ENCODE data around the gene AEBP1. TPM values are rescaled to one million over a fixed set of nuclear protein-coding genes. Genes with fewer than 3 reads are reported as not detected.

AEBP1 gene
- total RNA-seq, 1 donor from 2014 or later: 65.0 TPM

DNA sequence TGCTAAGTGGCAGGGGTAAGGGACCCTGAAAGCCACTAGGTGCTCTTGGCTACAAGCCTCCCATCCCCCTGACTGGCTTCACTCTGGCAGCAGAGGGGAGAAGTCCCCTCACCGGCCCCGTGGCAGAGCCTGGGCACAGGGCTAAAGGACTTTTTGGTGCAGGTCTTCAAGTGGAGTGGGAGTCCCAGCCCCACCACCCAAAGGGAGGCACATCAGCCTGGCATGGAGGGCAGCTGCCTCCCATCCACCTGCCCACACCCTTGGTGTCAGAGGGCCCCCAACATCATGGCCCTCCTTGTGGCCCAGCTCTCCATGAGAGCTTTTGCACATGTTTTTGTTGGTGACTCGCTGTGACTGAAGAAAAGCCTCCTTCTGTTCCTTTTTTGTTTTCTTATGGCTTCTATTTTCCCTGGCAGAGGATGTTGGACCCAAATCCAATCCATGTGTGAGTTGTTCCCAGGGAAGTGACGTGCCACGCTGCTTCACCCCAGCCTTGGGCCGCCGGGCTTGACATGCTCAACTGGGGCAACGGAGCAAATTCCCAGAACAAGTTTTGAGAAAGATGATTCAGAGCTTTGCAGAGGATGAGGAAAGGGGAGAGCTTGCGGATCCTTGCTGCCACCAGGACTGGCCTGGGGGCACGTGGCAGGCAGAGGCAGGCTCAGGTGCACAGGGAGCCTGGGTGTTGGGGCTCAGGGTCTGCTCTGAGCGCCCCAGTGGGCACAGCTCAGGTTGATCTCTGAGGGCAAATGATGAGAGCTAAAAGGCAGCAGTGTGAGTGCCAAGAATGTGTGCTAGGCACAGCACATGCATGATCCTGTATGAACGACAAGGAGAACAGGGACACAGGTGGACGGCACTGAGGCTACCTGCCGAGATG, 1.9 kb upstream of the AEBP1 start:
- Mint-ChIP-seq H3K4me1 (ENCODE audit: low read depth, unreplicated experiment) (peaks cover 34% of the 10 kb centered on the region), H3K36me3 (ENCODE audit: low read depth, unreplicated experiment) (peaks cover 6% of the 10 kb centered on the region), H3K9me3 (ENCODE audit: unreplicated experiment) (no peaks in the 10 kb centered on the region), H3K4me3 (ENCODE audit: unreplicated experiment) (peak overlapping the region; percentile 17), H3K27ac (ENCODE audit: unreplicated experiment) (peak overlapping the region; percentile 81), H3K27me3 (ENCODE audit: low read depth, unreplicated experiment) (no peaks in the 10 kb centered on the region)
- peak overlapping the region; percentile 22 for H2AFZ ChIP-seq (ENCODE audit: low read depth, low read length)
- H3K9me3 ChIP-seq (ENCODE audit: insufficient read depth, low read depth, low read length): no peaks in the 10 kb centered on the region
- H3K4me2 ChIP-seq (ENCODE audit: low read length): no peak overlapping the region
- no peak overlapping the region for H3K27ac ChIP-seq (ENCODE audit: low read depth, low read length)
- peaks cover 15% of the 10 kb centered on the region for H3K79me2 ChIP-seq (ENCODE audit: insufficient read depth, low read length)
- H4K20me1 ChIP-seq (ENCODE audit: insufficient read depth, low read length): peaks cover 19% of the 10 kb centered on the region
- H3K27me3 ChIP-seq (ENCODE audit: insufficient read depth, low read length): no peaks in the 10 kb centered on the region
- TF ChIP-seq, protein P1, sequence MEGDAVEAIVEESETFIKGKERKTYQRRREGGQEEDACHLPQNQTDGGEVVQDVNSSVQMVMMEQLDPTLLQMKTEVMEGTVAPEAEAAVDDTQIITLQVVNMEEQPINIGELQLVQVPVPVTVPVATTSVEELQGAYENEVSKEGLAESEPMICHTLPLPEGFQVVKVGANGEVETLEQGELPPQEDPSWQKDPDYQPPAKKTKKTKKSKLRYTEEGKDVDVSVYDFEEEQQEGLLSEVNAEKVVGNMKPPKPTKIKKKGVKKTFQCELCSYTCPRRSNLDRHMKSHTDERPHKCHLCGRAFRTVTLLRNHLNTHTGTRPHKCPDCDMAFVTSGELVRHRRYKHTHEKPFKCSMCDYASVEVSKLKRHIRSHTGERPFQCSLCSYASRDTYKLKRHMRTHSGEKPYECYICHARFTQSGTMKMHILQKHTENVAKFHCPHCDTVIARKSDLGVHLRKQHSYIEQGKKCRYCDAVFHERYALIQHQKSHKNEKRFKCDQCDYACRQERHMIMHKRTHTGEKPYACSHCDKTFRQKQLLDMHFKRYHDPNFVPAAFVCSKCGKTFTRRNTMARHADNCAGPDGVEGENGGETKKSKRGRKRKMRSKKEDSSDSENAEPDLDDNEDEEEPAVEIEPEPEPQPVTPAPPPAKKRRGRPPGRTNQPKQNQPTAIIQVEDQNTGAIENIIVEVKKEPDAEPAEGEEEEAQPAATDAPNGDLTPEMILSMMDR (IDR thresholded peaks at IDR 0.05; ENCODE audit: insufficient read depth, low read depth, low read length): no peak
- no peak for TF ChIP-seq EZH2 (IDR thresholded peaks at IDR 0.05; ENCODE audit: insufficient read depth, low read length)
- DNase-seq (ENCODE audit: low read depth): peak; percentile 53
- H3K36me3 ChIP-seq (ENCODE audit: insufficient read depth, low read length): no peaks in the 10 kb centered on the region
- H3K4me1 ChIP-seq (ENCODE audit: insufficient read depth, low read length): peaks cover 29% of the 10 kb centered on the region
- H3K4me3 ChIP-seq (ENCODE audit: insufficient read depth, low read depth, low read length): no peak overlapping the region
- FAIRE-seq: no peak
- H3K9ac ChIP-seq (ENCODE audit: low read length): no peak overlapping the region

DNA sequence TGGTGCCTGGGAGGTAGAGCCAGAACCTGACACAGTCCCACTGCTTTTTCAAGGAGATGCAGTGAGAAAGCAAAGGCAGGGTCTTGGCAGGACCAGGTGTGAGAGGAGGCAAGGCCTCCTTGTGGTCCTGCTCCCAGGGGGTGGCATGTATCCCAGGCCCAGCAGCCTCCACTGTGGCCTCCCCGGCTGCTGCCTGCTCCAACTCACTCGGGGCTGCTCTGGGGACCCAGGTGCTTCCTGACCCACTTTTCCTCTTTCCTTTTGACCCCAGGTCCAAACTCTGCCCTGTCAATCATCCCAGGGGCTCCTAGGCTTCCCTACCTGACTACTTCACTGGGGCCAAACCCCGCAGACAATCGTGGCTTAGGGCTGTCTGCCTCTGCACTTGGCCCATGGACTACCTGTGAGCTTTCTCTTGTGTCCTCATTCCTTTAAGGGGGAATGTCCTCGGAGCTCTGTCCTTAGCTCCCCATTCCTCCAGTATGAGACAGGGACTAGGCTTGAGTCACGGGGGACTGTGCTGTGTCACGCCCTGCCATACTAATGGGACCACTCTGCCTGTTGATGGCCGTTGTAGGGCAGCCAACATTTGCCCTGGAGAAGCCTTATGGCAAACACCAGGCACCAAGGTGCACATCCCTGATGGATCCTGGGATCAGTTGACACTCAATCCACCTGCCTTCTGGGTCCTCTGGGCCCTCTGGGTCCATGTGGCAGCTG, 1.1 kb upstream of the AEBP1 start:
- Histone ChIP-seq H3K27ac (ENCODE audit: low read depth, low read length) (no peak overlapping the region), H3K4me2 (ENCODE audit: low read length) (no peak overlapping the region), H3K4me3 (ENCODE audit: insufficient read depth, low read depth, low read length) (no peak overlapping the region), H3K9me3 (ENCODE audit: insufficient read depth, low read depth, low read length) (no peaks in the 10 kb centered on the region), H3K79me2 (ENCODE audit: insufficient read depth, low read length) (peaks cover 15% of the 10 kb centered on the region), H3K4me1 (ENCODE audit: insufficient read depth, low read length) (peaks cover 29% of the 10 kb centered on the region), H3K36me3 (ENCODE audit: insufficient read depth, low read length) (no peaks in the 10 kb centered on the region), H4K20me1 (ENCODE audit: insufficient read depth, low read length) (peaks cover 24% of the 10 kb centered on the region), H2AFZ (ENCODE audit: low read depth, low read length) (peak overlapping the region; percentile 22), H3K9ac (ENCODE audit: low read length) (no peak overlapping the region), H3K27me3 (ENCODE audit: insufficient read depth, low read length) (no peaks in the 10 kb centered on the region)
- no peak for TF ChIP-seq EZH2 (IDR thresholded peaks at IDR 0.05; ENCODE audit: insufficient read depth, low read length)
- TF ChIP-seq, protein P1 (IDR thresholded peaks at IDR 0.05; ENCODE audit: insufficient read depth, low read depth, low read length): no peak
- FAIRE-seq: no peak
- Mint-ChIP-seq H3K4me3 (ENCODE audit: unreplicated experiment) (peak overlapping the region; percentile 66), H3K36me3 (ENCODE audit: low read depth, unreplicated experiment) (peaks cover 6% of the 10 kb centered on the region), H3K27me3 (ENCODE audit: low read depth, unreplicated experiment) (no peaks in the 10 kb centered on the region), H3K27ac (ENCODE audit: unreplicated experiment) (peak overlapping the region; percentile 81), H3K4me1 (ENCODE audit: low read depth, unreplicated experiment) (peaks cover 34% of the 10 kb centered on the region), H3K9me3 (ENCODE audit: unreplicated experiment) (no peaks in the 10 kb centered on the region)
- DNase-seq (ENCODE audit: low read depth): no peak

All from astrocyte (in vitro differentiated cells and primary cell).